Measurements from ENCODE around the gene REEP1.

GRCh38 chr2:86285571-86285970 is 51.9 kb downstream of the REEP1 start:
- TF ChIP-seq CTCF (conservative IDR thresholded peaks at IDR 0.05; ENCODE audit: low read length) (no peak), EZH2phosphoT487 (IDR thresholded peaks at IDR 0.05; ENCODE audit: borderline replicate concordance, low read depth, low read length) (no peak)
